ENCODE data around the gene YLPM1.
A peak's percentile ranks its signal among the peaks of the same experiment; 100 is the strongest.

YLPM1 gene

DNA sequence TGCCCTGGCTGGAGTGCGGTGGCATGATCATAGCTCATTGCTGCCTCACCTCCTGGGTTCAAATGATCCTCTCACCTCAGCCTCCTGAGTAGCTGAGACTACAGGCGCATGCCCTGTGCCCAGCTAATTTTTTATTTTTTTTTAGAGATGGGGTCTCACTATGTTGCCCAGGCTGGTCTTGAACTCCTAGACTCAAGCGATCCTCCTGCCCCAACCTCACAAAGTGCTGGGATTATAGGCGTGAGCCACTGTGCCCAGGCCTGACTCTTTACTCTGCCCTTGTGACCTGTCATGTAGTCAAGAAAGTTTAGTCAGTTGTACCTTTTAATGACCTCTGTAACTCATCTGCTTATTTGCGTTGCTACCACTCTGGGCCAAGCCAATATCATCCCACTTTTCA, 57.2 kb downstream of the YLPM1 start:
- no peak overlapping the region for H3K4me3 Mint-ChIP-seq
- peaks cover 18% of the 10 kb centered on the region for H3K36me3 Mint-ChIP-seq
- peak overlapping the region; percentile 64 for H3K27ac Mint-ChIP-seq
- no peaks in the 10 kb centered on the region for H3K27me3 Mint-ChIP-seq
- H3K4me1 Mint-ChIP-seq (ENCODE audit: low read depth): peaks cover 4% of the 10 kb centered on the region
- H3K9me3 Mint-ChIP-seq (ENCODE audit: low read depth): no peaks in the 10 kb centered on the region

- Mint-ChIP-seq H3K9me3 (ENCODE audit: low read depth) (no peaks in the 10 kb centered on the region), H3K36me3 (peaks cover 14% of the 10 kb centered on the region), H3K27me3 (no peaks in the 10 kb centered on the region), H3K4me1 (ENCODE audit: low read depth) (peaks cover 4% of the 10 kb centered on the region), H3K27ac (no peak overlapping the region), H3K4me3 (no peak overlapping the region)
Observed at GRCh38 chr14:74821267-74821915, 58.3 kb downstream of the YLPM1 start.

DNA sequence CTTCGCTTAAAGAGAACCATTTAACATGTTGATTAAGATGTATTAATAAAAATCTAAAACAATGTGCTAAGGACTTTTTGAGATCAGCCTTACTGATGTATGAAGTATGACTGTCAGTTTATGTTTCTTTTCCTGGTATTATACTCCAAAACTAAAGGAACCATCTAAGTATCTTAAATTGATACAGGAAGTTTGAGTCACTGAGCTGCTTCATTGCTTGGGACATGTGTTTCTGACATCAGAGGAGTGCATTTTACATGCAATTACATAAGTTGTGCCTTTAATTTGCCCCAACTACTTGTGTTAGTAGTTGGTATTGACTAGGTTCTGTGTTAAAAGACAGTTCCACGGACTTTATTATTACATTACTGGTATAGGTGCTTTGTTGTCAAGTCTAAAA, 61.9 kb downstream of the YLPM1 start:
- H3K27me3 Mint-ChIP-seq: no peaks in the 10 kb centered on the region
- H3K9me3 Mint-ChIP-seq (ENCODE audit: low read depth): no peaks in the 10 kb centered on the region
- H3K4me3 Mint-ChIP-seq: no peak overlapping the region
- peaks cover 4% of the 10 kb centered on the region for H3K4me1 Mint-ChIP-seq (ENCODE audit: low read depth)
- peak overlapping the region; percentile 58 for H3K27ac Mint-ChIP-seq
- H3K36me3 Mint-ChIP-seq: peaks cover 8% of the 10 kb centered on the region

GRCh38 chr14:74826574-74826973, 63.5 kb downstream of the YLPM1 start:
- peaks cover 4% of the 10 kb centered on the region for H3K4me1 Mint-ChIP-seq (ENCODE audit: low read depth)
- H3K4me3 Mint-ChIP-seq: no peak overlapping the region
- peaks cover 7% of the 10 kb centered on the region for H3K36me3 Mint-ChIP-seq
- no peak overlapping the region for H3K27ac Mint-ChIP-seq
- no peaks in the 10 kb centered on the region for H3K9me3 Mint-ChIP-seq (ENCODE audit: low read depth)
- no peaks in the 10 kb centered on the region for H3K27me3 Mint-ChIP-seq

GRCh38 chr14:74829251-74829650, 66.1 kb downstream of the YLPM1 start:
- Mint-ChIP-seq H3K36me3 (peaks cover 7% of the 10 kb centered on the region), H3K9me3 (ENCODE audit: low read depth) (no peaks in the 10 kb centered on the region), H3K4me3 (no peak overlapping the region), H3K27me3 (no peaks in the 10 kb centered on the region), H3K27ac (peak overlapping the region; percentile 37), H3K4me1 (ENCODE audit: low read depth) (peaks cover 7% of the 10 kb centered on the region)

DNA sequence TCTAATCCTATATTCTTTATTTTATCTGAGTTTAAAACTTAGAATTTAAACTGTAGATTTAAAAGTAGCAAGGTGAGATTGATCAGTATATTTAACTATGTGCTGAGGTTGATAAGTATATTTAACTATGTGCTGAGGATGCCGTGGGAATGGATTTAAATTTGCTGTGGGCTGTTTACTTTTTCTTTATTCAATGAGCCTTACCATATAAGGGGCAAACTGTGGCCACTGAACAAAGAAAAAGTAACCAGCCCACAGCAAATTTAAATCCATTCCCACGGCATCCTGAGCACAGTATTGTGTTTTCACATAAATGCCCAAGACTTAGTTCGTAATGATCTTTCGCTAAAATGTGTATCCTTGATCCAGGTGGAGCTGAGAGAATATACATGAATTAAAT, 69.7 kb downstream of the YLPM1 start:
- H3K27me3 Mint-ChIP-seq: no peaks in the 10 kb centered on the region
- no peaks in the 10 kb centered on the region for H3K9me3 Mint-ChIP-seq (ENCODE audit: low read depth)
- peaks cover 10% of the 10 kb centered on the region for H3K36me3 Mint-ChIP-seq
- no peak overlapping the region for H3K27ac Mint-ChIP-seq
- peaks cover 39% of the 10 kb centered on the region for H3K4me1 Mint-ChIP-seq (ENCODE audit: low read depth)
- H3K4me3 Mint-ChIP-seq: no peak overlapping the region

DNA sequence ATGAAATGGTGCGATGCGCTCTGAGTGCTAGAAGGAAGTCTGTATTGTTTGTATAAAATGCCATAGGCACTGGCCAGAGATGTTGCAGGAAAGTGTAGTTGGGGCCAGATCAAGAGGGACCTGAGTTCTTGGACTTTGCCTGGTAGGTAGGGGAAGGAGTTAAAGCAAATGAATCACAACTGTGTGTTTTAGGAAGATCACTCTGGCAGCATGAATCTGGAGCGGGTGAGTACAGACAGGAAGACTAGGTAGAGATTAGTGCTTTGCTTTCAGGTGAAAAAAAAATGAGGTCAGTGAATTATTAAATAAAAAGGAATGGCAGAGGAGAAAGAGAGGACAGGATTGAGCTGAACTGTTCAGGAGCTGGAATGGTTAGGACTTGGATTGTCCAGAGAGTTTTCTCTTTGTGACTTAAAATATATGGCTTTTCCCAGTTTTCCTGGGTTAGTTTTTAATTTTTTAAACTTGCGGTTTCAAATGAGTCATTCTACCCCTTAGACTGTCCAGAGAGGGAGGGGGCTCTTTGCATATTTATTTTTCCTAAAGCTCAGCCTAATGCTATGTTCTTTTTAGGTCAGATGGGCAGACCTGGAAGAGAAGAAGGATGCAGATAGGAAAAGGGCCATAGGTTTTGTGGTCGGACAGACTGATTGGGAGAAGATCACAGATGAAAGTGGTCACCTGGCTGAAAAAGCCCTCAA, 71.7 kb downstream of the YLPM1 start:
- Mint-ChIP-seq H3K4me3 (peak overlapping the region; percentile 31), H3K27ac (peak overlapping the region; percentile 97), H3K4me1 (ENCODE audit: low read depth) (peaks cover 56% of the 10 kb centered on the region)

DNA sequence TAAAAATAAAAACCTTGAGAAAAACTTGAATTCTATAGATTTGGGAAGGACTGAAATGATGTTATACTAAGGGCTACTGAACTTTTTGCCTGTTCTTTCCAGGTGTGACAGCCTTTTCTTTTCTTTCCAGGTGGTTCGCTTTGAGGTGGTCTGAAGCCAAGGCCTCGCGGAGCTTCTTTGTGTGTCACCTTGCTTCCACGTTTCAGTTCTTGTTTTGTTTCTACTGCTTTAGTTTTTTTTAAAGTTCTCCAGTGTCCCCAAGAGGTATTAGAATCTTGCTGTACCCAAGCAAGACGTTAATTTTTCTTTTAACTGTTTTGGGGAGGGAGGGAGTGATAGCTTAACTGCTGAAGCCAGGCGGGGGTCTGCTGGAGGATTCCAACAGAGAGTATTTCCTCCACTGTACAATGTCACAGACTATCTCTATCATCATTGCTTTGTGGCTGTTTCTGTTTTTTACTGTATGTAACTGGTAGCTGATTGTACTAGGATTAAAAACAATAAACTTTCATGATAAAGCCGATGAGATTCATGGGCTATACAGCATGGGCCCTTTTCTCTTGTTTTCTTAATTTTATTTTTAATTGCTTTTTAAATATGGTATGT, 72.6 kb downstream of the YLPM1 start:
- peaks cover 62% of the 10 kb centered on the region for H3K4me1 Mint-ChIP-seq (ENCODE audit: low read depth)
- peaks cover 3% of the 10 kb centered on the region for H3K36me3 Mint-ChIP-seq
- no peaks in the 10 kb centered on the region for H3K27me3 Mint-ChIP-seq
- H3K9me3 Mint-ChIP-seq (ENCODE audit: low read depth): no peaks in the 10 kb centered on the region
- H3K27ac Mint-ChIP-seq: peak overlapping the region; percentile 97
- peak overlapping the region; percentile 69 for H3K4me3 Mint-ChIP-seq

More for the DNA sequence above, 71.7 kb downstream of the YLPM1 start:
- Mint-ChIP-seq H3K27me3 (no peaks in the 10 kb centered on the region), H3K9me3 (ENCODE audit: low read depth) (no peaks in the 10 kb centered on the region), H3K36me3 (peaks cover 9% of the 10 kb centered on the region)

DNA sequence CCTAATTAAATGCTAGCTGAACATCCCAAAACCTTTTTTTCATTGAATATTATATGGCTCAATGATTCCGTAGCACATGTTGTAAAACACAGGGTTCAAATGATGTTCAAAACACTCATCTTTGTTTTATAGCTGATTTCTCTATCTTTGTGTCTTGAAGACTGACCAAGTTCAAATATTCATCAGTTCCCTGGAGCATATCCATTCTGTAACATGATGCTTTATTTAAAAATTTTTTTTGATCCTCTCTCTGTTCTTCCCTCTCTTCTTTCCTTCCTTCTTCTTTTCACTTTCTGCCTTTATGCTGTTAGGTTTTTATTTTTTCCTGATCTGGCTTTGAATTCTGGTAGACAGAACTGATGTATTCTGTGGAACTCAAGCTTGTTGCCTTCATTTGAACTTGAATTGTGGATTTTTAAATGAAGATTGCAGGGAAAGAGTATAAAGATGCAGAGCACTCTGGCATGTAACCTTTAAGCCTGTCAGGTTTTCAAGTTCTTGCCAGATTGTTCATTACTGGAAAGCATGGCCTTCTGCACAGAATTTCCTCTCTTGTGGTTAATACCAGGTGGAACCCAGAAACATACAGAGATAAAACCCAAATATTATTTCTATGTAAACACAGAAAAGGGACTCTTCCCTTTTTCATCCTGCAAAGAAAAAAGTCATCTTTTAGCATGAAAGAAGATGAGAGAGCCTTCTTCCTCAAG, 73.3 kb downstream of the YLPM1 start:
- H3K36me3 Mint-ChIP-seq: peaks cover 3% of the 10 kb centered on the region
- H3K4me3 Mint-ChIP-seq: peak overlapping the region; percentile 71
- H3K4me1 Mint-ChIP-seq (ENCODE audit: low read depth): peaks cover 68% of the 10 kb centered on the region
- no peaks in the 10 kb centered on the region for H3K27me3 Mint-ChIP-seq
- no peaks in the 10 kb centered on the region for H3K9me3 Mint-ChIP-seq (ENCODE audit: low read depth)
- peak overlapping the region; percentile 97 for H3K27ac Mint-ChIP-seq

GRCh38 chr14:74838166-74838565, 75.0 kb downstream of the YLPM1 start:
- Mint-ChIP-seq H3K9me3 (ENCODE audit: low read depth) (no peaks in the 10 kb centered on the region), H3K4me1 (ENCODE audit: low read depth) (peaks cover 82% of the 10 kb centered on the region), H3K36me3 (peaks cover 4% of the 10 kb centered on the region), H3K27me3 (no peaks in the 10 kb centered on the region), H3K4me3 (peak overlapping the region; percentile 65), H3K27ac (peak overlapping the region; percentile 88)

DNA sequence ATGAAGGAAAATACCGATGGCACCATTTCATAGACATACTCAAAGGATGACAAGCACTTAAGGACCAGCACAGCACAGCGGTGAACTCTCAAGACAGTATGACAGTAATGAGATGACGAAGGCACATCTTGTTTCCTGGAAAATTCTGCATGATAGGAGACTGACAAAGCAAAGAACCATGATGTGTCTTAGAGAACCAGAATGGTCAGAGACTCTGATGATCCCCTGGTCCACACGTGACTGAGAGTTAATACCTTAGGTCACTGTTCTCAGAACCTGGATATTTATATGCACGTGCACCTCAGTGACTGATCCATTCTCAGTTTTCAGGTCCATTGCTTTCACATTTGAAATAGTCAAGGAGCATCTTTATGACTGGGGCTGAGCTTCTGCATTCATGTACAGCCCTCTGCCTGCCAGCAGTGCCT, 77.5 kb downstream of the YLPM1 start:
- Mint-ChIP-seq H3K4me3 (no peak overlapping the region), H3K36me3 (peaks cover 2% of the 10 kb centered on the region), H3K27ac (peak overlapping the region; percentile 91), H3K4me1 (ENCODE audit: low read depth) (peaks cover 71% of the 10 kb centered on the region), H3K27me3 (no peaks in the 10 kb centered on the region), H3K9me3 (ENCODE audit: low read depth) (no peaks in the 10 kb centered on the region)

DNA sequence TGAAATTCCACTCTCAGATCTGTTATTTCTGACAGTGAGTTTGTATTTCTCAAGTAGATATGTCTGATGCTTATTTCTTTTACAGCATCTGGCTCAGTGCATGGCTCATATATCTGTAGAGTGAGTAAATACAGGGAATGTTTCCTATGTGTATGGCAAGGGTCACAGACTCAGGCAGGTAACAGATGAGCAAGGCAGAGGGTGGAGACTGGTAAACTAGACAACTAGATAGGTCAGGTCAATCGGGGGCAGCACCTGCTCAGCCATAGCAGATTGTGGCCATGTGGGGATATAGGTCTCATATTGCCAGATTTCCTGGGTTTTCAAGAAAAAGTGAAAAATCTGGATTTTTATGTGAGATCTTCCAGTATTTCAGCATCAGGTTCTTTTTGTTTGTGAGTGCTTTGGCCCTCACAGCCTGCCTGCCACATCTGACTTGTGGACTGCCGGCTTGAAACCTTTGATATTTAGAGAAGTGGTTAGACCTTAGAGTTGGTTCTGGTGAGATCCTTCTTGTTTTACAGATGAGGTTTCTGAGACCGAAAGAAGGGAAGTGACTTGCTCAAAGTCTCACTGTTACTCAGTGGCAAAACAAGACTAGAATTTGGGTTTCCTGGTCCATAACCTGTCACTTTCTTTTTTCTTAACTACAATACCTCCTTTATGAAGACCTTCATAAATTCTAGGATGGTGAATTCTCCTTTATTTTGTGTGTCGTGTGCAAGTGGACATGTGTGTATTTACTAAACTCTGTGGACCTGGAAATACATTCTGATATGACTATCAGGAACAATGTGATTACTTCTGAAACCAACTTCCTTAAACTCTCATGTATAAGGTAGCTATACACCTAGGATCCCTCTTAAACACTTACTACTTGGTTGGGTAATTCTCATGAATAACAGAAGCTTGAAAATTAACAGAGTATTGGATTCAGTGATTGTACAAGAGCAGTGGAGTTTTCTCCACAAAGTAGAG, 78.4 kb downstream of the YLPM1 start:
- peaks cover 2% of the 10 kb centered on the region for H3K36me3 Mint-ChIP-seq
- H3K27me3 Mint-ChIP-seq: no peaks in the 10 kb centered on the region
- peaks cover 62% of the 10 kb centered on the region for H3K4me1 Mint-ChIP-seq (ENCODE audit: low read depth)
- no peaks in the 10 kb centered on the region for H3K9me3 Mint-ChIP-seq (ENCODE audit: low read depth)
- peak overlapping the region; percentile 49 for H3K4me3 Mint-ChIP-seq
- H3K27ac Mint-ChIP-seq: peak overlapping the region; percentile 91

DNA sequence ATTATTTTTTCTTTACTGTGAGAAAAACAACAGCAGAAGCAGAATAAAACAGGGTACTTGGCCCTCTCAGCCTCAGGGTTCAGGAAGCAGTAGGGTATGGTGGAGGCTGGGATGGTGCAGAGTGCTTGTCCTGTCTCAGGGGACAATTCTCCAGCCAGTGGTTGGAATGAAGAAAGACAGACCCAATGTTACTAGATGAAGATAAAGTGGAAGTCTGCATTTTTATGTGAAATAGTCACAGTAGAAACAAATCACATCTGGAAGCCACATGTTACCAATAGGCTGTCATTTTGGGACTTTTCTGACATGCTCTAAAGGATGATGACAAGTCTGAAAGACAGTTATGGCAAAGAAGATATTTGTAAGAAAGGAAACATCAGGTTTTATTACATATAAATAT, 80.5 kb downstream of the YLPM1 start:
- Mint-ChIP-seq H3K36me3 (peaks cover 2% of the 10 kb centered on the region), H3K27ac (peak overlapping the region; percentile 16), H3K4me1 (ENCODE audit: low read depth) (peaks cover 46% of the 10 kb centered on the region), H3K4me3 (no peak overlapping the region), H3K27me3 (no peaks in the 10 kb centered on the region), H3K9me3 (ENCODE audit: low read depth) (no peaks in the 10 kb centered on the region)

- no peak overlapping the region for H3K4me3 Mint-ChIP-seq
- peak overlapping the region; percentile 7 for H3K27ac Mint-ChIP-seq
- H3K36me3 Mint-ChIP-seq: peaks cover 2% of the 10 kb centered on the region
- no peaks in the 10 kb centered on the region for H3K27me3 Mint-ChIP-seq
- H3K9me3 Mint-ChIP-seq (ENCODE audit: low read depth): no peaks in the 10 kb centered on the region
- peaks cover 32% of the 10 kb centered on the region for H3K4me1 Mint-ChIP-seq (ENCODE audit: low read depth)
Observed at GRCh38 chr14:74846168-74846567, 83.1 kb downstream of the YLPM1 start.
